ENCODE results near the gene ADAMTS5.

Gene ADAMTS5

GRCh38 chr21:26967062-26967913 lies at the start of gene ADAMTS5:
TSS of gene ADAMTS5 (minus strand) at chr21:26967088. CDS start at chr21:26966391, 697 bp downstream.
- peak; percentile 69 for DNase-seq

- no peak for DNase-seq
Observed at GRCh38 chr21:27001526-27001925, 34.6 kb upstream of the ADAMTS5 start.

GRCh38 chr21:26983576-26983975 lies 16.7 kb upstream of the ADAMTS5 start:
- DNase-seq: no peak

GRCh38 chr21:26982767-26983166 lies 15.9 kb upstream of the ADAMTS5 start:
- no peak for DNase-seq

- DNase-seq: no peak
Observed at GRCh38 chr21:26977746-26978145, 10.9 kb upstream of the ADAMTS5 start.

- DNase-seq: peak; percentile 59
Observed at GRCh38 chr21:26973226-26973625, 6.3 kb upstream of the ADAMTS5 start.

- DNase-seq: peak; percentile 82
Observed at GRCh38 chr21:26972192-26972591, 5.3 kb upstream of the ADAMTS5 start.

GRCh38 chr21:26969971-26970725 lies 3.3 kb upstream of the ADAMTS5 start:
- DNase-seq: no peak

GRCh38 chr21:26966649-26967061 lies 233 bp downstream of the ADAMTS5 start:
- no peak for DNase-seq

- no peak for DNase-seq
Observed at GRCh38 chr21:26965907-26966581, 844 bp downstream of the ADAMTS5 start.

- DNase-seq: no peak
Observed at GRCh38 chr21:26965040-26965906, 1.6 kb downstream of the ADAMTS5 start.

GRCh38 chr21:26964170-26964778 lies 2.6 kb downstream of the ADAMTS5 start:
- no peak for DNase-seq

- DNase-seq: no peak
Observed at GRCh38 chr21:26962621-26963181, 4.2 kb downstream of the ADAMTS5 start.

- DNase-seq: no peak
Observed at GRCh38 chr21:26961698-26962097, 5.2 kb downstream of the ADAMTS5 start.

- no peak for DNase-seq
Observed at GRCh38 chr21:26958788-26959187, 8.1 kb downstream of the ADAMTS5 start.

GRCh38 chr21:26956813-26957212 lies 10.1 kb downstream of the ADAMTS5 start:
- DNase-seq: no peak

- no peak for DNase-seq
Observed at GRCh38 chr21:26956216-26956615, 10.7 kb downstream of the ADAMTS5 start.

- DNase-seq: no peak
Observed at GRCh38 chr21:26954662-26955121, 12.2 kb downstream of the ADAMTS5 start.

GRCh38 chr21:26952374-26953066 lies 14.4 kb downstream of the ADAMTS5 start:
- DNase-seq: no peak

GRCh38 chr21:26949830-26950229 lies 17.1 kb downstream of the ADAMTS5 start:
- no peak for DNase-seq

- no peak for DNase-seq
Observed at GRCh38 chr21:26948194-26948593, 18.7 kb downstream of the ADAMTS5 start.
